ENCODE measurements around the gene C16orf74.

The C16orf74 gene

GRCh38 chr16:85718682-85719081 lies 32.2 kb downstream of the C16orf74 start:
- DNase-seq (ENCODE audit: low read depth in 2 of 2): no peak

- DNase-seq (ENCODE audit: low read depth in 2 of 2): no peak
Observed at GRCh38 chr16:85718153-85718477, 32.8 kb downstream of the C16orf74 start.

GRCh38 chr16:85717393-85718152 lies 33.3 kb downstream of the C16orf74 start:
- no peak for DNase-seq (ENCODE audit: low read depth in 2 of 2)

GRCh38 chr16:85716680-85717038 lies 34.2 kb downstream of the C16orf74 start:
- DNase-seq (ENCODE audit: low read depth in 2 of 2): no peak

- DNase-seq (ENCODE audit: low read depth in 2 of 2): no peak
Observed at GRCh38 chr16:85716022-85716679, 34.7 kb downstream of the C16orf74 start.

- DNase-seq (ENCODE audit: low read depth in 2 of 2): no peak
Observed at GRCh38 chr16:85715169-85716021, 35.5 kb downstream of the C16orf74 start.

GRCh38 chr16:85712801-85713200 lies 38.1 kb downstream of the C16orf74 start:
- no peak for DNase-seq (ENCODE audit: low read depth in 2 of 2)

GRCh38 chr16:85711982-85712587 lies 38.8 kb downstream of the C16orf74 start:
- no peak for DNase-seq (ENCODE audit: low read depth in 2 of 2)

- DNase-seq (ENCODE audit: low read depth in 2 of 2): no peak
Observed at GRCh38 chr16:85710732-85711131, 40.2 kb downstream of the C16orf74 start.

- no peak for DNase-seq (ENCODE audit: low read depth in 2 of 2)
Observed at GRCh38 chr16:85709766-85710585, 40.9 kb downstream of the C16orf74 start.

GRCh38 chr16:85708338-85708737 lies 42.6 kb downstream of the C16orf74 start:
- no peak for DNase-seq (ENCODE audit: low read depth in 2 of 2)

- DNase-seq (ENCODE audit: low read depth in 2 of 2): no peak
Observed at GRCh38 chr16:85707528-85708095, 43.3 kb downstream of the C16orf74 start.

- DNase-seq (ENCODE audit: low read depth in 2 of 2): no peak
Observed at GRCh38 chr16:85706449-85707034, 44.4 kb downstream of the C16orf74 start.

GRCh38 chr16:85704900-85705846 lies 45.7 kb downstream of the C16orf74 start:
- DNase-seq (ENCODE audit: low read depth in 2 of 2): no peak

- DNase-seq (ENCODE audit: low read depth in 2 of 2): no peak
Observed at GRCh38 chr16:85704011-85704410, 46.9 kb downstream of the C16orf74 start.

- DNase-seq (ENCODE audit: low read depth in 2 of 2): no peak
Observed at GRCh38 chr16:85699628-85700027, 51.3 kb downstream of the C16orf74 start.

GRCh38 chr16:85698935-85699558 lies 51.8 kb downstream of the C16orf74 start:
- no peak for DNase-seq (ENCODE audit: low read depth in 2 of 2)

- DNase-seq (ENCODE audit: low read depth in 2 of 2): no peak
Observed at GRCh38 chr16:85698459-85698891, 52.4 kb downstream of the C16orf74 start.

GRCh38 chr16:85697431-85697830 lies 53.5 kb downstream of the C16orf74 start:
- DNase-seq (ENCODE audit: low read depth in 2 of 2): no peak
